HG03039 (cell line): ENCODE measurements around the gene BIRC7.
"Not testable (repeated sequence)": the region's sequence is repeated elsewhere in the genome, so short reads cannot be mapped to it uniquely, and the experiment has no call there.

Experiments
- ATAC-seq: cut with Tn5 transposase; IDR thresholded peaks from one replicate; pipeline ENCODE4 v1.9.1; 2021; ENCODE audit warnings: mild to moderate bottlenecking, moderate library complexity; ENCODE audit not compliant: unreplicated experiment

BIRC7 gene

GRCh38 chr20:63246490-63247288 lies 11.0 kb downstream of the BIRC7 start:
- no peak for ATAC-seq

GRCh38 chr20:63247671-63248228 lies 12.0 kb downstream of the BIRC7 start:
- no peak for ATAC-seq

GRCh38 chr20:63248835-63249591 lies 13.3 kb downstream of the BIRC7 start:
- no peak for ATAC-seq

- no peak for ATAC-seq
Measured at GRCh38 chr20:63249891-63250290, 14.2 kb downstream of the BIRC7 start.

GRCh38 chr20:63251350-63251749 lies 15.6 kb downstream of the BIRC7 start:
- not testable (repeated sequence) for ATAC-seq

- ATAC-seq: no peak
Measured at GRCh38 chr20:63252284-63252711, 16.6 kb downstream of the BIRC7 start.

GRCh38 chr20:63253065-63253437 lies 17.3 kb downstream of the BIRC7 start:
- ATAC-seq: no peak

- ATAC-seq: no peak
Measured at GRCh38 chr20:63253438-63254231, 17.9 kb downstream of the BIRC7 start.

GRCh38 chr20:63254232-63254605 lies 18.5 kb downstream of the BIRC7 start, which contains the start of gene NKAIN4:
Gene NKAIN4 (minus strand): TSS chr20:63254463. CDS start chr20:63254450, 13 bp downstream.
- no peak for ATAC-seq

- ATAC-seq: no peak
Measured at GRCh38 chr20:63254606-63255384, 19.1 kb downstream of the BIRC7 start.

- ATAC-seq: no peak
Measured at GRCh38 chr20:63255931-63256704, 20.4 kb downstream of the BIRC7 start.

GRCh38 chr20:63256954-63257353 lies 21.2 kb downstream of the BIRC7 start:
- no peak for ATAC-seq

- ATAC-seq: no peak
Measured at GRCh38 chr20:63257629-63258028, 21.9 kb downstream of the BIRC7 start.

GRCh38 chr20:63258781-63259180 lies 23.1 kb downstream of the BIRC7 start:
- ATAC-seq: no peak

- no peak for ATAC-seq
Measured at GRCh38 chr20:63259734-63260460, 24.2 kb downstream of the BIRC7 start.

- ATAC-seq: no peak
Measured at GRCh38 chr20:63260521-63260920, 24.8 kb downstream of the BIRC7 start.

GRCh38 chr20:63261060-63261794 lies 25.5 kb downstream of the BIRC7 start:
- ATAC-seq: no peak
